ENCODE data around the gene PLA2G4B.

DNA sequence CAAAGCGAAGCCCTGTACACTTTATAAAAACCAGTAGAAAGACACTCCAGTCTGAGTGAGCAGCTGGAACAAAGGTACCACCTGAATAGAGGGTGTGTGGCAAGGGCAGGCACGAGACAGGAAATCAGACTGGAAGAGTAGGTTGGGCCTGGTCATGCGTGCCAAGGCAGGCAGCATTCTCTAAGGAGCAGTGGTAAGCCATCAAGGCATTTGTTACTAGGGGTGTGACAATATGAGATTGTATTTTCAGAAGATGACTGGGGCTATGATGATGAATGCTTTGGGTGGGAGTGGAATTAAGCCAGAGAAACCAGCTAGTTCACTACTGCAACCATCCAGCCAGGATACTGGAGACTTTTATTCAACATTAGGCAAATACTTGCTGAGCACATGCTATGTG lies 5.8 kb upstream of the PLA2G4B start:
- no peak for TF ChIP-seq EZH2 (IDR thresholded peaks at IDR 0.05; ENCODE audit: low read length)
- TF ChIP-seq, protein P1, sequence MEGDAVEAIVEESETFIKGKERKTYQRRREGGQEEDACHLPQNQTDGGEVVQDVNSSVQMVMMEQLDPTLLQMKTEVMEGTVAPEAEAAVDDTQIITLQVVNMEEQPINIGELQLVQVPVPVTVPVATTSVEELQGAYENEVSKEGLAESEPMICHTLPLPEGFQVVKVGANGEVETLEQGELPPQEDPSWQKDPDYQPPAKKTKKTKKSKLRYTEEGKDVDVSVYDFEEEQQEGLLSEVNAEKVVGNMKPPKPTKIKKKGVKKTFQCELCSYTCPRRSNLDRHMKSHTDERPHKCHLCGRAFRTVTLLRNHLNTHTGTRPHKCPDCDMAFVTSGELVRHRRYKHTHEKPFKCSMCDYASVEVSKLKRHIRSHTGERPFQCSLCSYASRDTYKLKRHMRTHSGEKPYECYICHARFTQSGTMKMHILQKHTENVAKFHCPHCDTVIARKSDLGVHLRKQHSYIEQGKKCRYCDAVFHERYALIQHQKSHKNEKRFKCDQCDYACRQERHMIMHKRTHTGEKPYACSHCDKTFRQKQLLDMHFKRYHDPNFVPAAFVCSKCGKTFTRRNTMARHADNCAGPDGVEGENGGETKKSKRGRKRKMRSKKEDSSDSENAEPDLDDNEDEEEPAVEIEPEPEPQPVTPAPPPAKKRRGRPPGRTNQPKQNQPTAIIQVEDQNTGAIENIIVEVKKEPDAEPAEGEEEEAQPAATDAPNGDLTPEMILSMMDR (optimal IDR thresholded peaks at IDR 0.05 in 1 of 3, IDR thresholded peaks at IDR 0.05 in 1 of 3, conservative IDR thresholded peaks at IDR 0.05 in 1 of 3; ENCODE audit: extremely low read depth in 1 of 3, insufficient read depth in 2 of 3, low read length in 3 of 3): no peak

Measured in keratinocyte (primary cell).